Loucy (cell line): ENCODE results near the gene DKK2.

ENCODE experiments used
- H2AFZ ChIP-seq: fragments of 200-600 bp; sonication (generic); 2 replicates; pipeline ENCODE4 v1.6.0; 2016; ENCODE audit warnings: antibody characterized with exemption, mild to moderate bottlenecking, low read length, moderate library complexity
- H3F3A ChIP-seq: fragments of 200-600 bp; 2 replicates; pipeline ENCODE4 v1.6.0; 2016; ENCODE audit warnings: antibody characterized with exemption, low read depth, mild to moderate bottlenecking
- H3K27me3 ChIP-seq: fragments of 200-600 bp; sonication (generic); 2 replicates; pipeline ENCODE4 v1.6.1; 2014; ENCODE audit warnings: low read length, mild to moderate bottlenecking; ENCODE audit not compliant: insufficient read depth, poor library complexity, severe bottlenecking
- H3K36me3 ChIP-seq: fragments of 200-600 bp; sonication (generic); 2 replicates; pipeline ENCODE4 v1.6.1; 2016; ENCODE audit warnings: low read length; ENCODE audit not compliant: insufficient read depth
- H3K4me1 ChIP-seq: fragments of 200-600 bp; sonication (generic); 2 replicates; pipeline ENCODE4 v1.5.1; 2014; ENCODE audit warnings: low read length, mild to moderate bottlenecking; ENCODE audit not compliant: insufficient read depth, poor library complexity, severe bottlenecking
- H3K4me2 ChIP-seq: fragments of 200-600 bp; sonication (generic); 2 replicates; pipeline ENCODE4 v1.6.0; 2014; ENCODE audit warnings: antibody characterized with exemption, low read length, low read depth, mild to moderate bottlenecking; ENCODE audit not compliant: poor library complexity, severe bottlenecking
- H3K4me3 ChIP-seq: fragments of 200-600 bp; sonication (generic); 2 replicates; pipeline ENCODE4 v1.5.1; 2014; ENCODE audit warnings: low read length, mild to moderate bottlenecking, mixed read lengths; ENCODE audit not compliant: poor library complexity, severe bottlenecking
- H3K79me2 ChIP-seq: fragments of 200-600 bp; sonication (generic); 2 replicates; pipeline ENCODE4 v1.6.1; 2014; ENCODE audit warnings: low read length; ENCODE audit not compliant: insufficient read depth
- H3K9ac ChIP-seq: fragments of 200-600 bp; sonication (generic); 2 replicates; pipeline ENCODE4 v1.6.0; 2014; ENCODE audit warnings: mild to moderate bottlenecking, low read depth, low read length, moderate library complexity; ENCODE audit not compliant: poor library complexity, severe bottlenecking
- H3K9me2 ChIP-seq: fragments of 200-600 bp; sonication (generic); replicated peaks from 2 replicates; pipeline ENCODE4 v1.6.1; 2016; ENCODE audit warnings: low read depth, low read length, mixed read lengths
- H3K9me3 ChIP-seq: fragments of 200-600 bp; sonication (generic); 2 replicates; pipeline ENCODE4 v1.6.1; 2014; ENCODE audit warnings: mild to moderate bottlenecking, antibody characterized with exemption, low read length, low read depth; ENCODE audit not compliant: insufficient read depth
- H4K20me1 ChIP-seq: fragments of 200-600 bp; sonication (generic); 2 replicates; pipeline ENCODE4 v1.6.0; 2014; ENCODE audit warnings: antibody characterized with exemption, low read length, mild to moderate bottlenecking; ENCODE audit not compliant: insufficient read depth, poor library complexity, severe bottlenecking
- CTCF ChIP-seq: fragments of 200-600 bp; sonication (generic); conservative IDR thresholded peaks from 2 replicates; pipeline ENCODE4 v1.5.1; 2014; ENCODE audit warnings: mild to moderate bottlenecking, antibody characterized with exemption, low read length
- EZH2phosphoT487 ChIP-seq: fragments of 200-600 bp; IDR thresholded peaks from 2 replicates; pipeline ENCODE4 v1.6.1; 2018; ENCODE audit warnings: antibody characterized with exemption, mild to moderate bottlenecking, moderate library complexity, borderline replicate concordance

The DKK2 gene

GRCh38 chr4:106893395-106893881 lies 142.7 kb downstream of the DKK2 start:
- Histone ChIP-seq H3K27me3 (no peaks in the 10 kb centered on the region), H3K9me2 (no peaks in the 10 kb centered on the region), H3F3A (no peaks in the 10 kb centered on the region), H3K36me3 (no peaks in the 10 kb centered on the region), H3K4me3 (no peak overlapping the region), H3K9ac (no peak overlapping the region), H3K4me1 (no peaks in the 10 kb centered on the region), H2AFZ (no peak overlapping the region), H3K79me2 (no peaks in the 10 kb centered on the region), H3K4me2 (no peak overlapping the region), H4K20me1 (no peaks in the 10 kb centered on the region), H3K9me3 (no peaks in the 10 kb centered on the region)
- TF ChIP-seq CTCF: no peak
- TF ChIP-seq EZH2phosphoT487: no peak

- Histone ChIP-seq H3F3A (no peaks in the 10 kb centered on the region), H3K9me2 (no peaks in the 10 kb centered on the region), H3K4me2 (no peak overlapping the region), H3K36me3 (no peaks in the 10 kb centered on the region), H2AFZ (no peak overlapping the region), H3K4me1 (no peaks in the 10 kb centered on the region), H3K27me3 (no peaks in the 10 kb centered on the region), H3K9me3 (no peaks in the 10 kb centered on the region), H4K20me1 (no peaks in the 10 kb centered on the region), H3K4me3 (no peak overlapping the region), H3K9ac (no peak overlapping the region), H3K79me2 (no peaks in the 10 kb centered on the region)
- TF ChIP-seq EZH2phosphoT487 (no peak), CTCF (no peak)
Measured at GRCh38 chr4:106892786-106893185, 143.3 kb downstream of the DKK2 start.

- H3K79me2 ChIP-seq: no peaks in the 10 kb centered on the region
- H3K4me3 ChIP-seq: no peak overlapping the region
- H2AFZ ChIP-seq: no peak overlapping the region
- TF ChIP-seq EZH2phosphoT487 (no peak), CTCF (0 out of 2 replicates have a peak, but pooled peaks have one; percentile 12)
- no peak overlapping the region for H3K4me2 ChIP-seq
- H3K9ac ChIP-seq: no peak overlapping the region
- H3K4me1 ChIP-seq: no peaks in the 10 kb centered on the region
- no peaks in the 10 kb centered on the region for H4K20me1 ChIP-seq
- no peaks in the 10 kb centered on the region for H3K9me3 ChIP-seq
- no peaks in the 10 kb centered on the region for H3K9me2 ChIP-seq
- no peaks in the 10 kb centered on the region for H3K27me3 ChIP-seq
- H3K36me3 ChIP-seq: no peaks in the 10 kb centered on the region
- no peaks in the 10 kb centered on the region for H3F3A ChIP-seq
Measured at GRCh38 chr4:106875340-106875739, 160.8 kb downstream of the DKK2 start.
